Fibroblast of lung (primary cell): ENCODE measurements around the gene NTRK2. TPM values are rescaled to one million over a fixed set of nuclear protein-coding genes. Genes with fewer than 3 reads are reported as not detected.

Source experiments
- DNase-seq, 2 donors: peaks; one replicate each; pipeline versions ENCODE4 v3.0.0 to v3.0.0-alpha.2; 2010; ENCODE audit warnings: low read depth in 2 of 2
- H2AFZ ChIP-seq: 2 replicates; pipeline ENCODE4 v1.5.1; 2012; ENCODE audit warnings: low read length, control low read depth, inconsistent platforms
- H3K27ac ChIP-seq: 2 replicates; pipeline ENCODE4 v1.5.1; 2011; ENCODE audit warnings: low read length, control low read depth; ENCODE audit not compliant: insufficient read depth
- H3K27me3 ChIP-seq: 2 replicates; pipeline ENCODE4 v1.5.1; 2011; ENCODE audit warnings: mild to moderate bottlenecking, low read length; ENCODE audit not compliant: control insufficient read depth, insufficient read depth
- H3K36me3 ChIP-seq: 2 replicates; pipeline ENCODE4 v1.5.1; 2011; ENCODE audit warnings: low read length; ENCODE audit not compliant: control insufficient read depth, insufficient read depth
- H3K4me1 ChIP-seq: 2 replicates; pipeline ENCODE4 v1.5.1; 2011; ENCODE audit warnings: low read length; ENCODE audit not compliant: control insufficient read depth, insufficient read depth; ENCODE audit errors: extremely low read depth
- H3K4me2 ChIP-seq: 2 replicates; pipeline ENCODE4 v1.5.1; 2011; ENCODE audit warnings: low read length, control low read depth; ENCODE audit not compliant: insufficient read depth; ENCODE audit errors: extremely low read depth
- H3K4me3 ChIP-seq, 4 experiments: fragments of 200-600 bp in 1 of 4; sonication (generic) in 1 of 4; replicated peaks in 1 of 4; 2 replicates each; pipeline ENCODE4 v1.5.1; 2011 to 2016; ENCODE audit warnings: low read length in 4 of 4, low read depth in 3 of 4, mild to moderate bottlenecking in 3 of 4, control low read depth in 2 of 4, inconsistent platforms in 1 of 4, mixed read lengths in 1 of 4; ENCODE audit not compliant: insufficient read depth in 1 of 4; ENCODE audit errors: control extremely low read depth in 1 of 4
- H3K79me2 ChIP-seq: 2 replicates; pipeline ENCODE4 v1.5.1; 2012; ENCODE audit warnings: mild to moderate bottlenecking, low read length, inconsistent platforms; ENCODE audit not compliant: control insufficient read depth, insufficient read depth
- H3K9ac ChIP-seq: 2 replicates; pipeline ENCODE4 v1.5.1; 2011; ENCODE audit warnings: mild to moderate bottlenecking, low read length, control low read depth; ENCODE audit not compliant: insufficient read depth
- H3K9me3 ChIP-seq: 2 replicates; pipeline ENCODE4 v1.5.1; 2012; ENCODE audit warnings: low read depth, low read length; ENCODE audit not compliant: control insufficient read depth, insufficient read depth
- H4K20me1 ChIP-seq: 2 replicates; pipeline ENCODE4 v1.5.1; 2011; ENCODE audit warnings: low read length; ENCODE audit not compliant: control insufficient read depth, insufficient read depth; ENCODE audit errors: extremely low read depth
- CTCF ChIP-seq, 2 donors: IDR thresholded peaks in 1 of 2; conservative IDR thresholded peaks in 1 of 2; 1 replicate in 1 of 2; 2 replicates in 1 of 2; pipeline ENCODE4 v1.5.1; 2011 to 2012; ENCODE audit warnings: low read length in 2 of 2, control low read depth in 1 of 2, inconsistent platforms in 1 of 2, low read depth in 1 of 2, mild to moderate bottlenecking in 1 of 2
- EZH2 ChIP-seq: IDR thresholded peaks from 2 replicates; pipeline ENCODE4 v1.5.1; 2012; ENCODE audit warnings: low read length, control low read depth, mild to moderate bottlenecking; ENCODE audit errors: missing control alignments
- polyA plus RNA-seq, 2 donors: library from polyadenylated mRNA; depleted of rRNA in 1 of 2; stranded (reverse) in 1 of 2; unstranded in 1 of 2; fragments of >200 nt; gene quantifications; 2 replicates each; pipeline ENCODE4 v1.2.1, GENCODE V29; 2011 to 2012; ENCODE audit warnings: missing spikeins in 1 of 2
- total RNA-seq: library from RNA; depleted of rRNA; stranded (reverse); fragments of >200 nt; gene quantifications from 2 replicates; pipeline ENCODE4 v1.2.1, GENCODE V29; 2014

Gene NTRK2
- total and polyA plus RNA-seq, 2 donors (not counting 1 experiment from before 2014, with no cell fraction given) = 0.66 to 1.1 TPM

- DNase-seq = no peak
- TF ChIP-seq EZH2 (no peak), CTCF (conservative IDR thresholded peaks at IDR 0.05 in 1 of 2, IDR thresholded peaks at IDR 0.05 in 1 of 2; ENCODE audit: low read depth in 1 of 2, low read length in 2 of 2) (no peak)
- no peak overlapping the region for H3K4me2 ChIP-seq
- H3K27me3 ChIP-seq = no peaks in the 10 kb centered on the region
- H3K9ac ChIP-seq = no peak overlapping the region
- H3K4me1 ChIP-seq = peaks cover 7% of the 10 kb centered on the region
- H3K27ac ChIP-seq = no peak overlapping the region
- no peaks in the 10 kb centered on the region for H4K20me1 ChIP-seq
- no peak overlapping the region for H2AFZ ChIP-seq
- H3K9me3 ChIP-seq = no peaks in the 10 kb centered on the region
- no peak overlapping the region for H3K4me3 ChIP-seq
- H3K79me2 ChIP-seq = no peaks in the 10 kb centered on the region
- H3K36me3 ChIP-seq = no peaks in the 10 kb centered on the region
Measured at GRCh38 chr9:84756171-84756570, 86.6 kb downstream of the NTRK2 start.

GRCh38 chr9:84756731-84757130 is 87.2 kb downstream of the NTRK2 start:
- no peaks in the 10 kb centered on the region for H4K20me1 ChIP-seq
- no peak overlapping the region for H3K4me3 ChIP-seq
- no peak overlapping the region for H3K27ac ChIP-seq
- H3K4me1 ChIP-seq = peaks cover 7% of the 10 kb centered on the region
- no peak overlapping the region for H2AFZ ChIP-seq
- no peaks in the 10 kb centered on the region for H3K36me3 ChIP-seq
- H3K4me2 ChIP-seq = no peak overlapping the region
- H3K9ac ChIP-seq = no peak overlapping the region
- no peaks in the 10 kb centered on the region for H3K79me2 ChIP-seq
- no peaks in the 10 kb centered on the region for H3K9me3 ChIP-seq
- no peaks in the 10 kb centered on the region for H3K27me3 ChIP-seq
- DNase-seq = no peak
- TF ChIP-seq CTCF (conservative IDR thresholded peaks at IDR 0.05 in 1 of 2, IDR thresholded peaks at IDR 0.05 in 1 of 2; ENCODE audit: low read depth in 1 of 2, low read length in 2 of 2) = no peak
- TF ChIP-seq EZH2 = no peak

- H3K9ac ChIP-seq = no peak overlapping the region
- no peak overlapping the region for H3K4me3 ChIP-seq
- TF ChIP-seq CTCF (conservative IDR thresholded peaks at IDR 0.05 in 1 of 2, IDR thresholded peaks at IDR 0.05 in 1 of 2; ENCODE audit: low read depth in 1 of 2, low read length in 2 of 2) (no peak), EZH2 (no peak)
- H3K4me2 ChIP-seq = no peak overlapping the region
- peaks cover 7% of the 10 kb centered on the region for H3K4me1 ChIP-seq
- no peaks in the 10 kb centered on the region for H3K36me3 ChIP-seq
- H2AFZ ChIP-seq = no peak overlapping the region
- DNase-seq = no peak
- no peaks in the 10 kb centered on the region for H4K20me1 ChIP-seq
- H3K79me2 ChIP-seq = no peaks in the 10 kb centered on the region
- H3K27me3 ChIP-seq = no peaks in the 10 kb centered on the region
- H3K27ac ChIP-seq = no peak overlapping the region
- no peaks in the 10 kb centered on the region for H3K9me3 ChIP-seq
Measured at GRCh38 chr9:84758817-84759216, 89.3 kb downstream of the NTRK2 start.
